ENCODE data around the gene RPS2. TPM values are rescaled to one million over a fixed set of nuclear protein-coding genes. Genes with fewer than 3 reads are reported as not detected.

The RPS2 gene
- total RNA-seq, 1 experiment from 2014 or later = 3,874 TPM

DNA sequence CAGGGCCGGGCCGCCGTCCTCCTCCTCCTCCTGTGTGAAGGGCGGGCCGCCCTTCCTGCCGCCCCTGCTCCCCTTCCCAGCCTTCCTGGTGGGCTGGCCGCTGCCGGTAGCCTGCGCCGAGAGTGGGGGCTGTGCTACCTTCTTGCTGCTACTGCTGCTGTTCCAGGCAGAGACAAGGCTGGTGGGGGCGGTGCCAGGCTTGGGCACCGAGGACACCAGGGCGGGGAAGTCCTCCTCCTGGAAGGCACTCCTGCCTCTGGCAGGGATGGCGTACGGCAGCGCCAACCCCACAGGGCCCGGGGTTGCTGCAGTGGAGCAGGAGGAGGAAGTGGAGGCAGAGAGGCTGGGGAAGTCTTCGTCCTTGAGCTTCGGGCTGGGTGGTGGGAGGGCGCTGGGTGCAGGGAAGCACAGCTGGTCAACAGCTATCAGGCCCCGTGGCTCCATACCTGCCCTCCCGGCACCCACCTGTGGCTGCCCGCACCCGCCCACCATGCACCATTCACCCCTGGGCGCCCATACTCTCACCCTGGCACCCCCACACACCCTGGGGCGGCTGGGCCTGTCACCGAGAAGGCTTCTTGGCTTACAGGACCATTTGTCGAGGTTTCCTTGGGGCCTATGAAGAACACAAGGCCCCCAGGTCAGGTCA, 35.4 kb upstream of the RPS2 start:
- no peaks in the 10 kb centered on the region for H3K27me3 Mint-ChIP-seq (ENCODE audit: low read depth)

More for the DNA sequence above, 35.4 kb upstream of the RPS2 start:
- H3K9me3 Mint-ChIP-seq = no peaks in the 10 kb centered on the region
- H3K23ac ChIP-seq (ENCODE audit: insufficient read length, low read depth, low read length) = no peak overlapping the region
- H4K91ac ChIP-seq (ENCODE audit: insufficient read length, low read depth, low read length) = no peak overlapping the region
- H3K27ac Mint-ChIP-seq = no peak overlapping the region
- no CpG with 5 or more reads among the region's 28 CpGs for WGBS (ENCODE audit: extremely low coverage, insufficient read length, low lambda C conversion rate)
- H3K4me1 Mint-ChIP-seq = peaks cover 4 to 9% of the 10 kb centered on the region in 2 experiments; a peak in 2 of 4 replicates
- no peak for TF ChIP-seq CTCF (conservative IDR thresholded peaks at IDR 0.05)
- H3K36me3 Mint-ChIP-seq (ENCODE audit: insufficient read depth in 1 of 3, low read depth in 3 of 3) = peaks cover 18 to 48% (median 44%) of the 10 kb centered on the region in 3 experiments
- H3K9me3 ChIP-seq (ENCODE audit: control insufficient read depth, low read depth, low read length) = no peaks in the 10 kb centered on the region
- no peak overlapping the region for H2BK12ac ChIP-seq (ENCODE audit: insufficient read length, low read depth, low read length)
- no peak overlapping the region for H4K5ac ChIP-seq (ENCODE audit: insufficient read length, low read depth, low read length)
- H2AK5ac ChIP-seq (ENCODE audit: insufficient read length, low read length) = no peak overlapping the region
- no peaks in the 10 kb centered on the region for H3K23me2 ChIP-seq (ENCODE audit: insufficient read length, low read depth, low read length, poor library complexity, severe bottlenecking)
- H3K4me3 Mint-ChIP-seq = no peak overlapping the region
- no peak overlapping the region for H3K4ac ChIP-seq (ENCODE audit: low read depth, low read length)
- peaks cover 3% of the 10 kb centered on the region for H3K79me1 ChIP-seq (ENCODE audit: insufficient read depth, low read depth, low read length, poor library complexity, severe bottlenecking)
- no peaks in the 10 kb centered on the region for H3K4me1 ChIP-seq (ENCODE audit: insufficient read depth, low read length)
- H4K20me1 ChIP-seq (ENCODE audit: control insufficient read depth, insufficient read depth, insufficient read length) = no peaks in the 10 kb centered on the region
- no peak overlapping the region for H3K9ac ChIP-seq (ENCODE audit: extremely low read depth, insufficient read length, low read length)
- H3K79me2 ChIP-seq (ENCODE audit: insufficient read depth, low read length) = no peaks in the 10 kb centered on the region
- H3K27me3 ChIP-seq (ENCODE audit: insufficient read depth, low read length) = no peaks in the 10 kb centered on the region
- H3T11ph ChIP-seq (ENCODE audit: low read length) = no peak overlapping the region
- no peak overlapping the region for H3K14ac ChIP-seq (ENCODE audit: insufficient read depth, low read length)
- H3K27ac ChIP-seq (ENCODE audit: insufficient read length, low read depth, low read length) = no peak overlapping the region
- no peak overlapping the region for H2BK20ac ChIP-seq (ENCODE audit: low read depth, low read length, poor library complexity, severe bottlenecking)
- H2BK15ac ChIP-seq (ENCODE audit: low read depth, low read length) = no peak overlapping the region
- no peak overlapping the region for H2BK5ac ChIP-seq (ENCODE audit: insufficient read length, low read length)
- no peak overlapping the region for H3K4me2 ChIP-seq (ENCODE audit: insufficient read depth, insufficient read length, low read length)
- no peak overlapping the region for H2AFZ ChIP-seq (ENCODE audit: low read length)
- H3K18ac ChIP-seq (ENCODE audit: insufficient read length, low read depth, low read length) = no peak overlapping the region
- no peak for DNase-seq
- no peak overlapping the region for H4K8ac ChIP-seq (replicated peaks; ENCODE audit: insufficient read length, low read depth, low read length)
- no peak overlapping the region for H3K56ac ChIP-seq (ENCODE audit: insufficient read length, low read depth, low read length)
- no peak overlapping the region for H2BK120ac ChIP-seq (ENCODE audit: low read depth, low read length, poor library complexity, severe bottlenecking)

Measured in H9 (cell line).